Central memory CD8-positive, alpha-beta T cell (primary cell): ENCODE results near the gene MYLK2.
A peak's percentile ranks its signal among the peaks of the same experiment; 100 is the strongest.
"Not testable (repeated sequence)": the region's sequence is repeated elsewhere in the genome, so short reads cannot be mapped to it uniquely, and the experiment has no call there.

Experiments used
- ATAC-seq: fragments of 150-1000 bp; cut with Tn5 transposase; replicated peaks from 2 replicates; pipeline ENCODE4 v1.10.0; 2022; ENCODE audit warnings: mild to moderate bottlenecking, moderate FRiP score, moderate number of reproducible peaks; ENCODE audit not compliant: poor library complexity, severe bottlenecking; ENCODE audit errors: extremely low read depth
- DNase-seq, 2 donors: peaks; one replicate each; pipeline ENCODE4 v3.0.0; 2021; ENCODE audit warnings: low spot score in 2 of 2
- H3K27ac Mint-ChIP-seq: one replicate; pipeline ENCODE4 v1.8.0; 2022; ENCODE audit warnings: low read depth, mild to moderate bottlenecking, moderate library complexity, mixed read lengths
- H3K27me3 Mint-ChIP-seq: one replicate; pipeline ENCODE4 v1.8.0; 2022; ENCODE audit warnings: mixed read lengths
- H3K36me3 Mint-ChIP-seq: one replicate; pipeline ENCODE4 v1.8.0; 2022; ENCODE audit warnings: mild to moderate bottlenecking, moderate library complexity, mixed read lengths; ENCODE audit not compliant: insufficient read depth
- H3K4me1 Mint-ChIP-seq: one replicate; pipeline ENCODE4 v1.8.0; 2022; ENCODE audit warnings: mixed read lengths
- H3K4me3 Mint-ChIP-seq: one replicate; pipeline ENCODE4 v1.8.0; 2022; ENCODE audit warnings: mild to moderate bottlenecking, moderate library complexity, mixed read lengths
- H3K9me3 Mint-ChIP-seq: one replicate; pipeline ENCODE4 v1.8.0; 2022; ENCODE audit warnings: mixed read lengths

MYLK2 gene

GRCh38 chr20:31821427-31821826, 2.3 kb downstream of the MYLK2 start:
- Mint-ChIP-seq H3K27ac (no peak overlapping the region), H3K27me3 (no peaks in the 10 kb centered on the region), H3K36me3 (peaks cover 1% of the 10 kb centered on the region), H3K9me3 (no peaks in the 10 kb centered on the region), H3K4me1 (no peaks in the 10 kb centered on the region), H3K4me3 (no peak overlapping the region)
- DNase-seq (no peak), ATAC-seq (no peak)

GRCh38 chr20:31822421-31823330, 3.5 kb downstream of the MYLK2 start:
- Mint-ChIP-seq H3K27ac (no peak overlapping the region), H3K27me3 (no peaks in the 10 kb centered on the region), H3K9me3 (no peaks in the 10 kb centered on the region), H3K36me3 (peaks cover 1% of the 10 kb centered on the region), H3K4me1 (no peaks in the 10 kb centered on the region), H3K4me3 (no peak overlapping the region)
- ATAC-seq (peak; percentile 86), DNase-seq (peak; percentile 57 to 79)

GRCh38 chr20:31823360-31824124, 4.4 kb downstream of the MYLK2 start:
- ATAC-seq (no peak), DNase-seq (no peak)
- H3K36me3 Mint-ChIP-seq = peaks cover 1% of the 10 kb centered on the region
- H3K9me3 Mint-ChIP-seq = no peaks in the 10 kb centered on the region
- H3K4me3 Mint-ChIP-seq = no peak overlapping the region
- peak overlapping the region; percentile 50 for H3K27ac Mint-ChIP-seq
- no peaks in the 10 kb centered on the region for H3K27me3 Mint-ChIP-seq
- H3K4me1 Mint-ChIP-seq = no peaks in the 10 kb centered on the region

DNA sequence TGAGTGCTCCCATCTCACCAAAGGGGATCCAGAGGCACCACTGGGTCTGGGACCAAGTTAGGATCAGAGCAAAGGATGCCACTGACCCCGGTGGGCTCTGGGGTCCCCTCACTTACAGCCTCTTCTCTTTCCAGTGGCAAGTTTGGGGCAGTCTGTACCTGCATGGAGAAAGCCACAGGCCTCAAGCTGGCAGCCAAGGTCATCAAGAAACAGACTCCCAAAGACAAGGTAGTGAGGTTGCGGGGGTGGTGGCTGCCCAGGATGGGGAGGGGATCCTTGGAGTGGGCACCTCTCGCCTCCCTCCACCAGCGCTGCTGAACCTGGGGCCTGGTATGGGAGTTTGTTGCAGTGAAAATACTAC, 4.9 kb downstream of the MYLK2 start:
- no peak overlapping the region for H3K4me3 Mint-ChIP-seq
- H3K36me3 Mint-ChIP-seq = peaks cover 1% of the 10 kb centered on the region
- H3K4me1 Mint-ChIP-seq = no peaks in the 10 kb centered on the region
- peak overlapping the region; percentile 50 for H3K27ac Mint-ChIP-seq
- no peak for ATAC-seq
- no peaks in the 10 kb centered on the region for H3K9me3 Mint-ChIP-seq
- no peak for DNase-seq
- no peaks in the 10 kb centered on the region for H3K27me3 Mint-ChIP-seq

GRCh38 chr20:31824554-31825313, 5.6 kb downstream of the MYLK2 start:
- no peaks in the 10 kb centered on the region for H3K9me3 Mint-ChIP-seq
- no peaks in the 10 kb centered on the region for H3K27me3 Mint-ChIP-seq
- H3K4me1 Mint-ChIP-seq = no peaks in the 10 kb centered on the region
- H3K27ac Mint-ChIP-seq = no peak overlapping the region
- no peak overlapping the region for H3K4me3 Mint-ChIP-seq
- H3K36me3 Mint-ChIP-seq = peaks cover 1% of the 10 kb centered on the region
- ATAC-seq = no peak
- DNase-seq = no peak

GRCh38 chr20:31826074-31826473, 6.9 kb downstream of the MYLK2 start:
- H3K9me3 Mint-ChIP-seq = no peaks in the 10 kb centered on the region
- DNase-seq = no peak
- H3K4me1 Mint-ChIP-seq = no peaks in the 10 kb centered on the region
- ATAC-seq = no peak
- H3K36me3 Mint-ChIP-seq = peaks cover 1% of the 10 kb centered on the region
- no peaks in the 10 kb centered on the region for H3K27me3 Mint-ChIP-seq
- H3K4me3 Mint-ChIP-seq = no peak overlapping the region
- H3K27ac Mint-ChIP-seq = no peak overlapping the region

- Mint-ChIP-seq H3K9me3 (no peaks in the 10 kb centered on the region), H3K4me1 (no peaks in the 10 kb centered on the region), H3K4me3 (no peak overlapping the region), H3K27ac (no peak overlapping the region), H3K36me3 (peaks cover 1% of the 10 kb centered on the region), H3K27me3 (no peaks in the 10 kb centered on the region)
- ATAC-seq (no peak), DNase-seq (no peak)
Measured at GRCh38 chr20:31827059-31827458, 7.9 kb downstream of the MYLK2 start.

DNA sequence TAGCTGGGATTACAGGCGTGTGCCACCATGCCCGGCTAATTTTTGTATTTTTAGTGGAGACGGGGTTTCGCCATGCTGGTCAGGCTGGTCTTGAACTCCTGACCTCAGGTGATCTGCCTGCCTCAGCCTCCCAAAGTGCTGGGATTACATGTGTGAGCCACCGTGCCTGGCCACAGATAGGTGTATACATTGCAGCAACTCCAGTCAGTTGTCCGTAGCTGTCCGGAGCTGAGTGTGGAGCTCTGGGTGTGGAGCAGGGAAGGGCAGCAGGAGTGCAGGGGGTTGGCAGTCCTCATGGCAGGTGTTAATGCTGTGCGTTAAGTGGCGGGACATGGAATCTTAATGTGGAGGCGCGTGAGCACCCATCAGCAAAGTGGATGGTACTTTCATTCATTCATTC, 8.9 kb downstream of the MYLK2 start:
- H3K36me3 Mint-ChIP-seq, DNase-seq, H3K4me3 Mint-ChIP-seq, H3K27me3 Mint-ChIP-seq, H3K9me3 Mint-ChIP-seq, H3K27ac Mint-ChIP-seq, H3K4me1 Mint-ChIP-seq, ATAC-seq: not testable (repeated sequence)

DNA sequence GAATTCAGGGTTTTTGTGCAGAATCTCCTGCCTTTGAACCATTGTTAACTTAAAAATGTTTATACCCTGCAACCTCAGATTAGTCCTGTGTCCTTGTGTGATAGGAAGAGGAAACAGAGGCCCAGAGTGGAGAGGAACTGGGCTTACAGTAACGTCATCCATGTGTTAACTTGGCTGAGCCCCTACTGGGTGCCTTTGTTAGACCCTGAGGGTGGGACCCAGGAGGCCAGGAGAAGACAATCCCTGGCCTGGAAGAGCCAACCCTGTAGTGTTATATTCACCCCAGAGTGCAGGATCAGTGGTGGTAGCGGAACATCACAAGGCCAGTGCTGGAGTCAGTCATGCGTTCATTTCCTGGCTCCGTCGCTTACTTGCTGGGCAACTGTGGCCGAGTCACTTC, 10.6 kb downstream of the MYLK2 start:
- no peaks in the 10 kb centered on the region for H3K36me3 Mint-ChIP-seq
- no peak for ATAC-seq

DNA sequence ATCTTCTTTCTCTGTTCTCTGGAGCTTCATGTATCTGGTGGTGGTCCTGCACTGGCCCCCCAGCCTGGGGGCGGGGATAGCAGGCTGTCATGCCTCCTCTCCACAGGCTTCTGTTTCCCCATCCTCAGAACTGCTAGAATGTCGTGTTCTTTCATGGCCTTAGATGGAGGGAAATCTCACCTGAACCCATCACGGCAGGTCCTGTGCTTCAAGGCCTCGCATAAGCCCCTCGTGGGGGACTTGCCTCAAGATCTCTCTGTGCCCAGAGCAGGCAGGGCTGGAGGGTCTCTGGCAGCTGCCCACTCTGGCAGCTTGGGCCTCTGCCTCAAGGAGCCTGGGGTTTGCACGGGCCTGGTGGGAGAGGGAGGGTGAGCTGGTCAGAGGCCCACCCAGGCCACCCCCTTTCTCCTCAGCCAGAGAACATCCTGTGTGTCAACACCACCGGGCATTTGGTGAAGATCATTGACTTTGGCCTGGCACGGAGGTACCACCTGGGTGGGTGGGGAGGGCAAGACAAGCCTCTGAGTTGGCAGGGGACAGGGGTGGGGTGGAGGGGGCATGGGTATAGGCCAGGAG, 11.3 kb downstream of the MYLK2 start:
- peaks cover 5% of the 10 kb centered on the region for H3K4me1 Mint-ChIP-seq
- ATAC-seq = no peak
- H3K27me3 Mint-ChIP-seq = no peaks in the 10 kb centered on the region
- no peak overlapping the region for H3K27ac Mint-ChIP-seq
- no peak for DNase-seq
- no peak overlapping the region for H3K4me3 Mint-ChIP-seq
- H3K9me3 Mint-ChIP-seq = no peaks in the 10 kb centered on the region
- H3K36me3 Mint-ChIP-seq = no peaks in the 10 kb centered on the region

More for the DNA sequence above, 10.6 kb downstream of the MYLK2 start:
- no peak overlapping the region for H3K27ac Mint-ChIP-seq
- no peaks in the 10 kb centered on the region for H3K9me3 Mint-ChIP-seq
- no peaks in the 10 kb centered on the region for H3K27me3 Mint-ChIP-seq
- peaks cover 5% of the 10 kb centered on the region for H3K4me1 Mint-ChIP-seq
- DNase-seq = no peak
- no peak overlapping the region for H3K4me3 Mint-ChIP-seq

DNA sequence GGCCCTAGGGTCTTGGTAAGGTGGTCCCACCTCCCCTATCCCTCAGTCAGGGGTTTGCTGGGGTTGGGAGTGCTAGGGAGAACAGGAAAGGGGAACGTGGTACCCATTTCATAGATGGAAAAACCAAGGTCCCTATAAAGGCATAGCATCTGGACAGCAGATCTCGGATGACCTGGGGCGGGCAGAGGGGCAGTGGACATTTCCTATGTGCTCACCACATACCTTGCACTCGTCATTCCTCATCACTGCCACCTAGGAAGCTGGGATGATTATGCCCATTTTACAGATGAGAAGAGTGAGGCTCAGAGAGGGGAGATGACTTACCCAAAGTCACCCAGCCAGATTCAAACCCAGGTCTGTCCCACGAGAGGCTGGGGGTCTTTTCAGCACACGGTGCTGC, 12.1 kb downstream of the MYLK2 start:
- DNase-seq (no peak), ATAC-seq (no peak)
- Mint-ChIP-seq H3K9me3 (no peaks in the 10 kb centered on the region), H3K27me3 (no peaks in the 10 kb centered on the region), H3K27ac (no peak overlapping the region), H3K36me3 (no peaks in the 10 kb centered on the region), H3K4me1 (peaks cover 9% of the 10 kb centered on the region), H3K4me3 (no peak overlapping the region)

GRCh38 chr20:31831771-31832306, 12.7 kb downstream of the MYLK2 start:
- DNase-seq (no peak), ATAC-seq (no peak)
- Mint-ChIP-seq H3K36me3 (no peaks in the 10 kb centered on the region), H3K27ac (no peak overlapping the region), H3K4me3 (no peak overlapping the region), H3K27me3 (no peaks in the 10 kb centered on the region), H3K4me1 (peaks cover 9% of the 10 kb centered on the region), H3K9me3 (no peaks in the 10 kb centered on the region)
